HEK293 (cell line): ENCODE results near the gene PDE3A.

Experiments used
- MEIS1 ChIP-seq: sonication (generic); formaldehyde crosslinking; IDR thresholded peaks from 2 replicates; pipeline ENCODE4 v1.8.1; 2022; ENCODE audit warnings: missing genetic modification reagents, mild to moderate bottlenecking, borderline replicate concordance
- OSR2 ChIP-seq: fragments of 450-650 bp; formaldehyde crosslinking; IDR thresholded peaks from 2 replicates; pipeline ENCODE4 v1.5.1; 2016; ENCODE audit warnings: missing biosample characterization, missing genetic modification characterization
- TF ChIP-seq, protein P1 (sequence below): fragments of 450-650 bp; formaldehyde crosslinking; IDR thresholded peaks from 2 replicates; pipeline ENCODE4 v1.5.1; 2016; ENCODE audit warnings: missing biosample characterization, missing genetic modification characterization

DNA sequence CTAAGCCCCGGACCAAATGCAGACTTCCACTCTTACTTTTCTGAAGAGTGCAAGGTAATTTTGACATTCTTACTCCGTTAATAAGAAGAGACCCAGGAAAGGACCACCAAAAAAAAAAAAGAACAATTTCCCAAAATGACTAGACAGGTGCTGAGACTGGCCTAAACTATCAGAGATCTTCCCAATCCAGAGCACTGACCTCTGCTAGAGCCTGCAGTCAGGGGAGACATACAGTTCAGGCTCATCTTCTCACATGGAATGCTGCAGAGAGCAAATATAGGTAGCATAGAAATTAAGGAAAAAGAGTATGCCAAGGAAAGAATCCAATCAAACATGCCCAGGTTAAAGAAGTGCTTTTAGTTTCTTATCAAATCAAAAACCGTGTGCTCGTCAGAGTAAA is 177.9 kb downstream of the PDE3A start:
- TF ChIP-seq, protein P1, sequence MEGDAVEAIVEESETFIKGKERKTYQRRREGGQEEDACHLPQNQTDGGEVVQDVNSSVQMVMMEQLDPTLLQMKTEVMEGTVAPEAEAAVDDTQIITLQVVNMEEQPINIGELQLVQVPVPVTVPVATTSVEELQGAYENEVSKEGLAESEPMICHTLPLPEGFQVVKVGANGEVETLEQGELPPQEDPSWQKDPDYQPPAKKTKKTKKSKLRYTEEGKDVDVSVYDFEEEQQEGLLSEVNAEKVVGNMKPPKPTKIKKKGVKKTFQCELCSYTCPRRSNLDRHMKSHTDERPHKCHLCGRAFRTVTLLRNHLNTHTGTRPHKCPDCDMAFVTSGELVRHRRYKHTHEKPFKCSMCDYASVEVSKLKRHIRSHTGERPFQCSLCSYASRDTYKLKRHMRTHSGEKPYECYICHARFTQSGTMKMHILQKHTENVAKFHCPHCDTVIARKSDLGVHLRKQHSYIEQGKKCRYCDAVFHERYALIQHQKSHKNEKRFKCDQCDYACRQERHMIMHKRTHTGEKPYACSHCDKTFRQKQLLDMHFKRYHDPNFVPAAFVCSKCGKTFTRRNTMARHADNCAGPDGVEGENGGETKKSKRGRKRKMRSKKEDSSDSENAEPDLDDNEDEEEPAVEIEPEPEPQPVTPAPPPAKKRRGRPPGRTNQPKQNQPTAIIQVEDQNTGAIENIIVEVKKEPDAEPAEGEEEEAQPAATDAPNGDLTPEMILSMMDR (tag by site-specific recombination), result no peak
- TF ChIP-seq OSR2, result no peak
- TF ChIP-seq MEIS1 (CRISPR knock-in tag), result no peak
